Measurements from ENCODE around the gene SLC2A10. TPM values are rescaled to one million over a fixed set of nuclear protein-coding genes. Genes with fewer than 3 reads are reported as not detected.

Gene SLC2A10
- total RNA-seq, 4 donors from 2014 or later = 8.2 to 33.5 (median 15.2) TPM

DNA sequence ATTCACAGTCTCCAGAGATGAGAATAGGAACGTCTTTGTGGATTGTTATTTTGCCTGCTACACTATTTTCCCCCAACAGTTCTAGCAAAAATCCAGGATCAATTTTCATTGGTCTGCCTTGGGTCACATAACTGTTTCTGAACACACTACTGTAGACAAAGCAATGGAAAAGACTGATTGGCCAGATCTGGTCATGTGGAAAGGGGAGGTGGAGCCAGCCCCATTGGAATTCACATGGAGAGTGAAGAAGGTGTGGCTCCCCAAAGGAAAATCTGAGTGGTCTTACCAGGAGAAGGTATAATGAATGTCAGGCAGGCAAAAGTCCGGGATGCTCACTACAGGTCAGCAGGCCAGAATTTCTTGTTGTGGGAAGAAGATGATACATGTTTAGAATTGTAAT, 10.7 kb upstream of the SLC2A10 start:
- no peak overlapping the region for H3K27ac ChIP-seq
- no peak overlapping the region for H3K4me3 ChIP-seq
- H3K36me3 ChIP-seq = no peaks in the 10 kb centered on the region
- no peak for TF ChIP-seq POLR2AphosphoS5 (IDR thresholded peaks at IDR 0.05)
- TF ChIP-seq POLR2A (IDR thresholded peaks at IDR 0.05) = no peak
- TF ChIP-seq EP300 (IDR thresholded peaks at IDR 0.05; ENCODE audit: low read depth) = no peak
- TF ChIP-seq, protein P1, sequence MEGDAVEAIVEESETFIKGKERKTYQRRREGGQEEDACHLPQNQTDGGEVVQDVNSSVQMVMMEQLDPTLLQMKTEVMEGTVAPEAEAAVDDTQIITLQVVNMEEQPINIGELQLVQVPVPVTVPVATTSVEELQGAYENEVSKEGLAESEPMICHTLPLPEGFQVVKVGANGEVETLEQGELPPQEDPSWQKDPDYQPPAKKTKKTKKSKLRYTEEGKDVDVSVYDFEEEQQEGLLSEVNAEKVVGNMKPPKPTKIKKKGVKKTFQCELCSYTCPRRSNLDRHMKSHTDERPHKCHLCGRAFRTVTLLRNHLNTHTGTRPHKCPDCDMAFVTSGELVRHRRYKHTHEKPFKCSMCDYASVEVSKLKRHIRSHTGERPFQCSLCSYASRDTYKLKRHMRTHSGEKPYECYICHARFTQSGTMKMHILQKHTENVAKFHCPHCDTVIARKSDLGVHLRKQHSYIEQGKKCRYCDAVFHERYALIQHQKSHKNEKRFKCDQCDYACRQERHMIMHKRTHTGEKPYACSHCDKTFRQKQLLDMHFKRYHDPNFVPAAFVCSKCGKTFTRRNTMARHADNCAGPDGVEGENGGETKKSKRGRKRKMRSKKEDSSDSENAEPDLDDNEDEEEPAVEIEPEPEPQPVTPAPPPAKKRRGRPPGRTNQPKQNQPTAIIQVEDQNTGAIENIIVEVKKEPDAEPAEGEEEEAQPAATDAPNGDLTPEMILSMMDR (IDR thresholded peaks at IDR 0.05) = no peak
- no peaks in the 10 kb centered on the region for H3K9me3 ChIP-seq
- no peaks in the 10 kb centered on the region for H3K4me1 ChIP-seq
- no peak for DNase-seq
- in situ Hi-C loops (cut with MboI; ENCODE audit: low pct_ligation_motif_present in 1 of 4, low pct_unique_long_range_greater_than_20kb in 1 of 4, low sequenced_read_pairs in 3 of 4) = loop anchor here in 1 of 4 donors (25.0 kb wide), 1 partner anchor 186 kb away; the partner anchor contains the start of gene ZNF334
- no peaks in the 10 kb centered on the region for H3K27me3 ChIP-seq
- 86 to 88% methylated on average over 2 of the region's 2 CpGs for WGBS, 2 donors (ENCODE audit: low coverage in 1 of 2)
- intact Hi-C loops (cut with DNase I; ENCODE audit: low total_unique reads) = no loop called here

DNA sequence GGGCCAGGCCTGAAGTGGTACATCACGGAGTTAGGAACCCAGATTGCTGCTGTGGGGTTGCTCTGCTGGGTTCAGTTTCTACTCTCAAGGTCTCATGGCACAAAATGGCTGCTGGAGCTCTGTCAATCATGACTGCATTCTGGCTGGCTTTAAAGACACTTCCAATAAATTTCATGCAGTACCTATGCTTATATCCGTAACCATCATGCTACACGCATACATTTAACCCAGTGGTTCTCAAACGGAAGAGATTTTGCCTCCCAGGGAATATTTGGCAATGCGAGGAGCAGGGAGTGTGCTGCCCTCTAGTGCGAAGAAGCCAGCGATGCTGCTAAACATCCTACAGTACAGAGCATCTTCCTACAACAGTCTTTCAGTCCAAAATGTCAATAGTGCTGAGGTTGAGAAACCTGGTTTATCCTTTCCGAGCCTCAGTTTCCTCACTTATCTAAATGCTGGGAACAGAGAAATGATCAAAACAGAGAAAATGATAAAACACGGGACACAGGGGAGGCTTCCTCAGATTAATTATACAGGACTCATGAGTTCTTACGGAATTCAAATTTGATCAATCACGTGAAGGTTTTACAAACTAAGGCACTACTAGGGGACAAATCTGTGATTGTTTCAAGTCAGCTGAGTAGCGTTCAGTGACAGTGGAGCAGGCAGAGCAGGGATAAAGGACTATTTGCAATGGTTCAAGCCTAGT, 9.6 kb upstream of the SLC2A10 start:
- no peaks in the 10 kb centered on the region for H3K4me1 ChIP-seq
- no peaks in the 10 kb centered on the region for H3K9me3 ChIP-seq
- H3K36me3 ChIP-seq = no peaks in the 10 kb centered on the region
- no peak overlapping the region for H3K27ac ChIP-seq
- intact Hi-C loops (cut with DNase I; ENCODE audit: low total_unique reads) (no loop called here), in situ Hi-C loops (cut with MboI; ENCODE audit: low pct_ligation_motif_present in 1 of 4, low pct_unique_long_range_greater_than_20kb in 1 of 4, low sequenced_read_pairs in 3 of 4) (loop anchor here in 1 of 4 donors (25.0 kb wide), 1 partner anchor 188 kb away; the partner anchor contains the start of gene ZNF334)
- no peak overlapping the region for H3K4me3 ChIP-seq
- H3K27me3 ChIP-seq = no peaks in the 10 kb centered on the region
- no peak for DNase-seq
- TF ChIP-seq, protein P1 (IDR thresholded peaks at IDR 0.05) = peak; percentile 27 to 37 (median 34)
- TF ChIP-seq POLR2AphosphoS5 (IDR thresholded peaks at IDR 0.05) (no peak), EP300 (IDR thresholded peaks at IDR 0.05; ENCODE audit: low read depth) (no peak), POLR2A (IDR thresholded peaks at IDR 0.05) (no peak)
- WGBS, 2 donors (ENCODE audit: low coverage in 1 of 2) = 54 to 57% methylated on average over 9 to 12 of the region's 12 CpGs

DNA sequence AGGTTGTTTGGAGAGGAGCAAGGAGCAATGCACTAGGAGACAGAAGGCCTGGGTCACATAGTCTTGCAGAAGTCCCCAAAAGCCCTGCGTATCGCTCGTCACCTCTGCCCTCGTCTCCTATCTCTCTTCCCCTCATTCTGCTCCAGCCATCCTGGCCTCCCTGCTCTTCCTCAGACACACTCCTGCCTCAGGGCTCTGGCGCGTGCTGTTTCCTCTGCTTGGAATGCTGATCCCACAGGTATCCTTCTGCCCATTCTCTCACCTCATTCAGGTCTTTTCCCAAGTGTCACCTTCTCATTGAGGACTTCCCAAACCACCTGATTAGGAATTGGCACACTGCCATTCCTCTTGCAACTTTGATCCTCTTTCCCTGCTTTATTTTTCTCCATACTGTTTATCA, 9.0 kb upstream of the SLC2A10 start:
- TF ChIP-seq EP300 (IDR thresholded peaks at IDR 0.05; ENCODE audit: low read depth) (no peak), POLR2A (IDR thresholded peaks at IDR 0.05) (no peak)
- Histone ChIP-seq H3K9me3 (no peaks in the 10 kb centered on the region), H3K27me3 (no peaks in the 10 kb centered on the region), H3K4me3 (no peak overlapping the region), H3K4me1 (no peaks in the 10 kb centered on the region), H3K36me3 (no peaks in the 10 kb centered on the region), H3K27ac (no peak overlapping the region)
- no peak for DNase-seq
- in situ Hi-C loops (cut with MboI; ENCODE audit: low pct_ligation_motif_present in 1 of 4, low pct_unique_long_range_greater_than_20kb in 1 of 4, low sequenced_read_pairs in 3 of 4) (no loop called here), intact Hi-C loops (cut with DNase I; ENCODE audit: low total_unique reads) (no loop called here)
- WGBS, 2 donors (ENCODE audit: low coverage in 1 of 2) = 82 to 83% methylated on average over 6 of the region's 6 CpGs

DNA sequence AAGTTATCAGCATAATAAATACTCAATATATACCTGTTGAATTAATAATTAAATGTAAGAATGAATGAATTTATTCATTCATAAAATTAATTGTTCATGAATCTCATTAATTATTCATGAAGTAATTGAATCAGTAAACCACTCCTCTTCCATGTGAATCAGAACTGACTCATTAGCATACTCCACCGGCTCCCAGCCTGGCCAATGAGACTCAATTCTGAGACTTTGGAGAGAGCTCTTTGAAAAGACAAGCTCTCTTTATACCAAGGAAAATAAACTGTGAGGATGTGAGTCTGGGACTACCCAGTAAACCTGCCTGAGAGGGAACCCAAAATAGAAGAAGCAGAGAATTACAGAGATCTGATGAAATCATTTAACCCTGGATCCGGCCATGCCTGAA, 8.4 kb upstream of the SLC2A10 start:
- Histone ChIP-seq H3K9me3 (peaks cover 0 to under 1% of the 10 kb centered on the region in 2 donors), H3K27me3 (no peaks in the 10 kb centered on the region), H3K4me3 (no peak overlapping the region), H3K27ac (no peak overlapping the region), H3K36me3 (no peaks in the 10 kb centered on the region), H3K4me1 (no peaks in the 10 kb centered on the region)
- in situ Hi-C loops (cut with MboI; ENCODE audit: low pct_ligation_motif_present in 1 of 4, low pct_unique_long_range_greater_than_20kb in 1 of 4, low sequenced_read_pairs in 3 of 4) (no loop called here), intact Hi-C loops (cut with DNase I; ENCODE audit: low total_unique reads) (no loop called here)
- no peak for DNase-seq
- TF ChIP-seq POLR2A (IDR thresholded peaks at IDR 0.05) (no peak), POLR2AphosphoS5 (IDR thresholded peaks at IDR 0.05) (no peak), EP300 (IDR thresholded peaks at IDR 0.05; ENCODE audit: low read depth) (no peak)
- TF ChIP-seq, protein P1 (IDR thresholded peaks at IDR 0.05) = no peak
- 78 to 88% methylated on average over 2 of the region's 2 CpGs for whole genome bisulfite sequencing, 2 donors (ENCODE audit: low coverage in 1 of 2)
